ENCODE results near the gene KIRREL3. TPM values are rescaled to one million over a fixed set of nuclear protein-coding genes. Genes with fewer than 3 reads are reported as not detected.

KIRREL3 gene
- total and polyA plus RNA-seq, 2 of the 8 experiments (the other 6 are each of a cell fraction or from before 2014, with no cell fraction given) = 0.29 to 0.32 TPM

GRCh38 chr11:126633330-126633729, 367.2 kb downstream of the KIRREL3 start:
- CTCF ChIA-PET (ENCODE audit: partially characterized antibody) = interaction anchor here (0.8 to 2.4 kb wide), 6 partner anchors 11 to 298 kb away, joined by 3 to 11 read pairs (median 4); no protein-coding TSS in a partner anchor

More at GRCh38 chr11:126633330-126633729, 367.2 kb downstream of the KIRREL3 start:
- no peak overlapping the region for H4K91ac ChIP-seq (replicated peaks; ENCODE audit: insufficient read length, low read length)
- no peaks in the 10 kb centered on the region for H3K79me2 ChIP-seq (ENCODE audit: control insufficient read depth in 1 of 2, insufficient read depth in 2 of 2, low read length in 2 of 2)
- H3K27me3 ChIP-seq (replicated peaks in 1 of 4; ENCODE audit: control insufficient read depth in 3 of 4, extremely low read depth in 1 of 4, insufficient read depth in 3 of 4, low read length in 3 of 4) = peaks cover 0 to 3% (median 0%) of the 10 kb centered on the region in 4 experiments; a peak in 1 of 7 replicates
- POLR2A ChIA-PET (ENCODE audit: partially characterized antibody) = no interaction called here
- H4K5ac ChIP-seq (ENCODE audit: insufficient read length, low read depth, low read length) = no peak overlapping the region
- H3K9ac ChIP-seq (replicated peaks in 1 of 4; ENCODE audit: extremely low read depth in 1 of 4, low read depth in 3 of 4, low read length in 3 of 4) = no peak overlapping the region
- H3K4me3 ChIP-seq (ENCODE audit: extremely low read depth in 1 of 4, insufficient read depth in 2 of 4, low read depth in 3 of 4, low read length in 4 of 4) = no peak overlapping the region
- 62% methylated on average over 3 of the region's 3 CpGs; no CpG with 5 or more reads in 1 of the 2 experiments for WGBS, 2 experiments (ENCODE audit: extremely low coverage in 1 of 2, insufficient coverage in 1 of 2, insufficient read length in 1 of 2, insufficient replicate concordance in 2 of 2, low coverage in 1 of 2, low lambda C conversion rate in 2 of 2, missing lambda C conversion rate in 1 of 2)
- H3K4me2 ChIP-seq (ENCODE audit: insufficient read depth in 1 of 2, low read depth in 2 of 2, low read length in 2 of 2) = no peak overlapping the region
- H3K9me3 ChIP-seq (ENCODE audit: insufficient read depth in 2 of 2, low read depth in 1 of 2, low read length in 1 of 2) = no peaks in the 10 kb centered on the region
- H3K23ac ChIP-seq (ENCODE audit: insufficient read length) = no peak overlapping the region
- no peak overlapping the region for H2BK5ac ChIP-seq (ENCODE audit: low read depth, low read length)
- no peak overlapping the region for H3K4ac ChIP-seq (replicated peaks; ENCODE audit: insufficient read length, low read depth, low read length)
- DNase-seq (ENCODE audit: low read depth in 1 of 2, low spot score in 2 of 2) (no peak), FAIRE-seq (no peak)
- no peak overlapping the region for H2BK120ac ChIP-seq (replicated peaks; ENCODE audit: low read depth, low read length)
- H3K18ac ChIP-seq (ENCODE audit: extremely low read depth, low read length) = no peak overlapping the region
- H3K4me1 ChIP-seq (replicated peaks in 1 of 4; ENCODE audit: control insufficient read depth in 3 of 4, insufficient read depth in 4 of 4, low read length in 3 of 4) = peaks cover 0 to 11% (median 2%) of the 10 kb centered on the region in 4 experiments; a peak in 5 of 7 replicates
- H3K56ac ChIP-seq (replicated peaks; ENCODE audit: insufficient read length, low read depth, low read length) = no peak overlapping the region
- no peak overlapping the region for H4K8ac ChIP-seq (ENCODE audit: extremely low read depth, insufficient read depth, low read length)
- H4K20me1 ChIP-seq (replicated peaks in 1 of 2; ENCODE audit: control insufficient read depth in 1 of 2, insufficient read depth in 2 of 2, low read length in 2 of 2) = no peaks in the 10 kb centered on the region
- H3K27ac ChIP-seq (ENCODE audit: low read depth, low read length) = no peak overlapping the region
- H3K14ac ChIP-seq (ENCODE audit: insufficient read length) = no peak overlapping the region
- no peaks in the 10 kb centered on the region for H3K23me2 ChIP-seq (ENCODE audit: low read depth, low read length)
- H3K79me1 ChIP-seq (ENCODE audit: low read depth, low read length) = no peaks in the 10 kb centered on the region
- no peak overlapping the region for H2BK20ac ChIP-seq (ENCODE audit: low read length)
- H2BK15ac ChIP-seq (ENCODE audit: low read length) = no peak overlapping the region
- H3K36me3 ChIP-seq (ENCODE audit: control insufficient read depth in 2 of 4, insufficient read depth in 4 of 4, low read length in 3 of 4) = no peaks in the 10 kb centered on the region
- no peak overlapping the region for H2BK12ac ChIP-seq (ENCODE audit: low read depth, low read length)
- TF ChIP-seq FOSL1 (IDR thresholded peaks at IDR 0.05; ENCODE audit: insufficient read depth, low read depth, low read length) (no peak), TAF1 (IDR thresholded peaks at IDR 0.05; ENCODE audit: low read depth, low read length) (no peak)
- H2AK5ac ChIP-seq (ENCODE audit: low read depth, low read length) = no peak overlapping the region
- H2AFZ ChIP-seq (ENCODE audit: low read length) = no peak overlapping the region

Measured in H1 (cell line).